ENCODE data around the gene ZCRB1. TPM values are rescaled to one million over a fixed set of nuclear protein-coding genes. Genes with fewer than 3 reads are reported as not detected.

ZCRB1 gene
- total RNA-seq, 2 donors from 2014 or later = 60.6 to 69.4 TPM

- Mint-ChIP-seq H3K4me1 (no peaks in the 10 kb centered on the region), H3K27ac (no peak overlapping the region), H3K27me3 (peaks cover 4% of the 10 kb centered on the region), H3K36me3 (ENCODE audit: low read depth) (no peaks in the 10 kb centered on the region), H3K4me3 (no peak overlapping the region), H3K9me3 (no peaks in the 10 kb centered on the region)
- no peak for ATAC-seq (replicated peaks)
These were observed 44.6 kb downstream of the ZCRB1 start for GRCh38 chr12:42281278-42281677.

GRCh38 chr12:42278128-42278510, 47.8 kb downstream of the ZCRB1 start:
- peaks cover 4% of the 10 kb centered on the region for H3K27me3 Mint-ChIP-seq
- H3K9me3 Mint-ChIP-seq = no peaks in the 10 kb centered on the region
- no peak overlapping the region for H3K27ac Mint-ChIP-seq
- no peaks in the 10 kb centered on the region for H3K36me3 Mint-ChIP-seq (ENCODE audit: low read depth)
- no peaks in the 10 kb centered on the region for H3K4me1 Mint-ChIP-seq
- ATAC-seq (replicated peaks) = no peak
- H3K4me3 Mint-ChIP-seq = no peak overlapping the region

- Mint-ChIP-seq H3K4me3 (no peak overlapping the region), H3K27ac (no peak overlapping the region), H3K9me3 (no peaks in the 10 kb centered on the region), H3K4me1 (no peaks in the 10 kb centered on the region), H3K27me3 (peaks cover 4% of the 10 kb centered on the region), H3K36me3 (ENCODE audit: low read depth) (no peaks in the 10 kb centered on the region)
- ATAC-seq (replicated peaks) = no peak
These were observed 48.3 kb downstream of the ZCRB1 start for GRCh38 chr12:42277396-42278127.

GRCh38 chr12:42275499-42275898, 50.4 kb downstream of the ZCRB1 start:
- no peak overlapping the region for H3K4me3 Mint-ChIP-seq
- ATAC-seq (replicated peaks) = no peak
- no peaks in the 10 kb centered on the region for H3K36me3 Mint-ChIP-seq (ENCODE audit: low read depth)
- H3K27me3 Mint-ChIP-seq = peaks cover 4% of the 10 kb centered on the region
- no peaks in the 10 kb centered on the region for H3K4me1 Mint-ChIP-seq
- H3K27ac Mint-ChIP-seq = no peak overlapping the region
- H3K9me3 Mint-ChIP-seq = no peaks in the 10 kb centered on the region

- no peaks in the 10 kb centered on the region for H3K4me1 Mint-ChIP-seq
- H3K9me3 Mint-ChIP-seq = no peaks in the 10 kb centered on the region
- no peak for ATAC-seq (replicated peaks)
- peaks cover 3% of the 10 kb centered on the region for H3K27me3 Mint-ChIP-seq
- H3K36me3 Mint-ChIP-seq (ENCODE audit: low read depth) = no peaks in the 10 kb centered on the region
- no peak overlapping the region for H3K27ac Mint-ChIP-seq
- H3K4me3 Mint-ChIP-seq = no peak overlapping the region
These were observed 52.2 kb downstream of the ZCRB1 start for GRCh38 chr12:42273706-42274105.

- H3K27me3 Mint-ChIP-seq = no peaks in the 10 kb centered on the region
- H3K9me3 Mint-ChIP-seq = no peaks in the 10 kb centered on the region
- H3K27ac Mint-ChIP-seq = no peak overlapping the region
- no peak overlapping the region for H3K4me3 Mint-ChIP-seq
- H3K36me3 Mint-ChIP-seq (ENCODE audit: low read depth) = no peaks in the 10 kb centered on the region
- no peaks in the 10 kb centered on the region for H3K4me1 Mint-ChIP-seq
- ATAC-seq (replicated peaks) = no peak
These were observed 55.3 kb downstream of the ZCRB1 start for GRCh38 chr12:42270596-42270995.

GRCh38 chr12:42267413-42268190, 58.3 kb downstream of the ZCRB1 start:
- no peaks in the 10 kb centered on the region for H3K27me3 Mint-ChIP-seq
- no peaks in the 10 kb centered on the region for H3K4me1 Mint-ChIP-seq
- H3K4me3 Mint-ChIP-seq = no peak overlapping the region
- ATAC-seq (replicated peaks) = no peak
- no peak overlapping the region for H3K27ac Mint-ChIP-seq
- H3K9me3 Mint-ChIP-seq = no peaks in the 10 kb centered on the region
- no peaks in the 10 kb centered on the region for H3K36me3 Mint-ChIP-seq (ENCODE audit: low read depth)

GRCh38 chr12:42266579-42267230, 59.2 kb downstream of the ZCRB1 start:
- H3K27me3 Mint-ChIP-seq = no peaks in the 10 kb centered on the region
- no peaks in the 10 kb centered on the region for H3K4me1 Mint-ChIP-seq
- no peak overlapping the region for H3K4me3 Mint-ChIP-seq
- no peaks in the 10 kb centered on the region for H3K9me3 Mint-ChIP-seq
- no peak overlapping the region for H3K27ac Mint-ChIP-seq
- no peaks in the 10 kb centered on the region for H3K36me3 Mint-ChIP-seq (ENCODE audit: low read depth)
- ATAC-seq (replicated peaks) = no peak

- H3K9me3 Mint-ChIP-seq = no peaks in the 10 kb centered on the region
- no peak overlapping the region for H3K4me3 Mint-ChIP-seq
- H3K4me1 Mint-ChIP-seq = no peaks in the 10 kb centered on the region
- H3K36me3 Mint-ChIP-seq (ENCODE audit: low read depth) = no peaks in the 10 kb centered on the region
- H3K27me3 Mint-ChIP-seq = peaks cover under 1% of the 10 kb centered on the region
- no peak overlapping the region for H3K27ac Mint-ChIP-seq
- no peak for ATAC-seq (replicated peaks)
These were observed 63.6 kb downstream of the ZCRB1 start for GRCh38 chr12:42262271-42262670.

Other genes starting within 250 kb of the ZCRB1 start
- 10 to 100 TPM in 1 of 2 donors, 1 to 10 TPM in 1; 7.3 to 11.5 TPM for gene GXYLT1, start 181.2 kb downstream of the ZCRB1 start, total RNA-seq
- 10 to 100 TPM; 31.7 to 32.9 TPM for gene YAF2, start 87.8 kb downstream of the ZCRB1 start, total RNA-seq
- gene PPHLN1, start 73 bp upstream of the ZCRB1 start, total RNA-seq = 10 to 100 TPM; 77.0 to 94.0 TPM